ENCODE data around the gene CD6. TPM values are rescaled to one million over a fixed set of nuclear protein-coding genes. Genes with fewer than 3 reads are reported as not detected.
A peak's percentile ranks its signal among the peaks of the same experiment; 100 is the strongest.

The CD6 gene
- total and polyA plus RNA-seq, 10 donors: 10.9 to 47.6 (median 21.2) TPM

GRCh38 chr11:61058583-61059259 lies 87.2 kb downstream of the CD6 start:
- intact Hi-C loops (cut with DNase I; ENCODE audit: low total_unique reads): no loop called here
- Histone ChIP-seq H3K4me1 (peaks cover 5 to 18% (median 15%) of the 10 kb centered on the region in 6 donors), H3K36me3 (no peaks in the 10 kb centered on the region), H3K27ac (no peak overlapping the region), H3K9me3 (no peaks in the 10 kb centered on the region), H3K27me3 (replicated peaks in 1 of 7) (no peaks in the 10 kb centered on the region), H3K4me3 (no peak overlapping the region)
- TF ChIP-seq POLR2A (IDR thresholded peaks at IDR 0.05) (no peak), POLR2AphosphoS5 (IDR thresholded peaks at IDR 0.05) (no peak), CTCF (IDR thresholded peaks at IDR 0.05 in 8 of 11, conservative IDR thresholded peaks at IDR 0.05 in 3 of 11) (no peak)
- 84 to 90% (median 88%) methylated on average over 12 to 14 of the region's 14 CpGs for WGBS, 5 donors
- no peak for DNase-seq

GRCh38 chr11:61059260-61059752 lies 87.8 kb downstream of the CD6 start:
- no peaks in the 10 kb centered on the region for H3K9me3 ChIP-seq
- no peak for DNase-seq
- no peak overlapping the region for H3K27ac ChIP-seq
- no peaks in the 10 kb centered on the region for H3K36me3 ChIP-seq
- peaks cover 5 to 18% (median 15%) of the 10 kb centered on the region in 6 donors for H3K4me1 ChIP-seq
- no peaks in the 10 kb centered on the region for H3K27me3 ChIP-seq (replicated peaks in 1 of 7)
- no peak for TF ChIP-seq CTCF (IDR thresholded peaks at IDR 0.05 in 8 of 11, conservative IDR thresholded peaks at IDR 0.05 in 3 of 11)
- no peak for TF ChIP-seq POLR2AphosphoS5 (IDR thresholded peaks at IDR 0.05)
- no peak for TF ChIP-seq POLR2A (IDR thresholded peaks at IDR 0.05)
- H3K4me3 ChIP-seq: no peak overlapping the region
- intact Hi-C loops (cut with DNase I; ENCODE audit: low total_unique reads): no loop called here
- 83 to 95% (median 90%) methylated on average over 8 of the region's 8 CpGs for WGBS, 5 donors

GRCh38 chr11:61061081-61061826 lies 89.8 kb downstream of the CD6 start:
- H3K4me1 ChIP-seq: peaks cover 5 to 18% (median 15%) of the 10 kb centered on the region in 6 donors
- H3K9me3 ChIP-seq: no peaks in the 10 kb centered on the region
- WGBS, 5 donors: 46 to 56% (median 54%) methylated on average over 13 of the region's 13 CpGs
- intact Hi-C loops (cut with DNase I; ENCODE audit: low total_unique reads): no loop called here
- H3K27ac ChIP-seq: peak overlapping the region in 6 of 8 donors; percentile 17 to 63 (median 48)
- no peak for TF ChIP-seq POLR2A (IDR thresholded peaks at IDR 0.05)
- no peak for TF ChIP-seq CTCF (IDR thresholded peaks at IDR 0.05 in 8 of 11, conservative IDR thresholded peaks at IDR 0.05 in 3 of 11)
- TF ChIP-seq POLR2AphosphoS5 (IDR thresholded peaks at IDR 0.05): no peak
- no peaks in the 10 kb centered on the region for H3K36me3 ChIP-seq
- no peaks in the 10 kb centered on the region for H3K27me3 ChIP-seq (replicated peaks in 1 of 7)
- H3K4me3 ChIP-seq: no peak overlapping the region
- DNase-seq: no peak
